Medulla oblongata (tissue), 1 donor: ENCODE results near the gene TBX4.

ENCODE experiments used
- DNase-seq: peaks from one replicate; pipeline ENCODE4 v3.0.0-alpha.2; 2015; ENCODE audit errors: extremely low spot score

Gene TBX4

DNA sequence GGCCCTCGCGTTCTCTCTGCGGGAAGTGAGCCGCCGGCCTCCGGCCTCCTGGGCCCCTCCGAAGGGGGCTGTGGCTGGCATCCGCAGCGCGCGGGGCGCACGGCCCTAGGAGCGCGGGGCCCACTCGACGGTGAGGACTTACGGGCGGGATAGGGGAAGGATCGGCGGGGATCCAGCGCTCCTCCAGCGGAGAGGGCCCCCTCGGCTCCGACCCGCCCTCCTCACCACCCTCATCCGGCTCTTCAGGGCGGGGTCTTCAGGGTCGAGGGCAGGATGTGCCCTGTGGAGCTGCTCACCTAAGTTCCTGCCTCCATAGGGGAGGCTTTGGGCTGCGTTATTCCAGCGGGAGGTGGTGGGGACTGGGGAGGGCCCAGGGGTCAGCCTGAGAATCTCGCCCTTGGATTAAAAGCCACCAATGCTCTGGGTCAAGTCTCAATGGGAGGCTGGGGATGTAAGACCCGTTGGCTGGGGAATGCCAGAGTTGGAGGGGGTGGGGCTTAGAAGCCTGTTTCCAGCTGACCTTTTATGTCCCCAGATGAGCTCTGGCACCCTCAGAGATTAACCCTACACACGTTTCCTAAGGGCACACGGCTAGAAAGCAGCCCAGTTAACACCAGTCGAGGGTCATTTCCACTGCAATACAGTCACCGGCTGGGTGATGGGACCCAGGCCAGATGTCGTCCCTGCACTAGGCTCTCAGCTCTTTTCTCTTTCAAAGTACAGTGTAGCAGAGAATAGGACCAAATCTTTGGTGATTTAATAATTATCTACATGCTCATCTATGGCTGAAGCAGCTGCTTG lies 39.2 kb upstream of the TBX4 start:
- no peak for DNase-seq

DNA sequence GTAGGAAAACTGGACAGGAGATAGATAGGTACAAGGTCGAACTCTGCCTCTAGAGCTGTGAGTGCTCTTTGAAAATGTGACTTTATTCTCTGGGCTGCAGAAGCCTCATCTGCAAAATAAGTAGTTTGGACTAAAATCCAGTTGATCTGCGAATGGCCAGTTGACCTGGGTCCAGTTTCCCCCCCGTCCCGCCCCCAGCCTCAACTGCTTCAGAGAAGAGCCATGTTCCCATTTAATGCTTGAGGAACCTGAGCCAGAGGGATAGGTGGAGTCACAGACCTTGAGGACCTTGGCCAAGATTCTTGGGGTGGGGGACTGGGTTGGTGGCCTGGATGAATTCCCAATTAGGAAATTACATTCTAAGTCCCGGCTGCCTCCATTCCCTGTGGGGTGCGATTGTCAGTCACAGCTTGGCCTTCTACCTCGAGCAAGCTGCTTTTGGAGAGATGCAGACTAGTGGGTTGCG lies 38.5 kb upstream of the TBX4 start:
- DNase-seq = no peak

DNA sequence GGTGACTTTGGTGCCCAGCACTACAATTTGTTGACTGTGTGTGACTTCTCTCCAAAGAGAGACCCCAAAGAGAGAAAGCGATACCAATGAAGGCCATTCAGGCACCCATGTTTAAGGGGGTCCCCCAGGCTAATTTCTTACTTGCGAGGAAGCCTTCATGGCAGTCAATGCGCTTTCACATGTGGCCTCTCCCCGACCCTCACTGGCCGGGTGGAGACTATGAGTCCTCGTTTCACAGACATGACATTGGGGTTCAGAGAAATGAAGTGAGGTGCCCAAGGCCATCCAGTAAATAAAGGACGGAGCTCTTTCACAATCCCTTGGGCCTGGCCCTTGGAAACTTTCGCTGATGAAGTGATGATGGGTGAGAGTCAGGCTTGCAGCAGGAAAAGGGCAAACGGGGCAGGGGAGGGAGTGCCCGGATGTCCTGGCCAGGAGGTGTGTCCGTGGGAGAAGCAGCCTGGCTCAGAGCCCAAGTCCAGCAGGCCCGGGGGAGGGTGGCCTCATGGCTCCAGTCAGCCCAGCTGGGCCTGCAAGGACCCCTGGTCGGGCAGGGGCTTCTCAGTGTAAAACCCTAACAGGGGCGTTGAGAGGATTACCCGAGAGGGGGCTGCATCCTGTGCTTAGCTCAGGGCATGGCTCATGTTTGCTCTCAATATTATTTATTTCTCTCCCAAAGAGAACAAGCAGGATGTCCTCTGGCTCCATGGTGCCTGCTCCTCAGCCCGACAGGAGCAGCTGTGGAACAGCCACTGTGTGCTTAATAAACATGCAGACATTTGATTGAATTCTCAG lies 37.9 kb upstream of the TBX4 start:
- no peak for DNase-seq

DNA sequence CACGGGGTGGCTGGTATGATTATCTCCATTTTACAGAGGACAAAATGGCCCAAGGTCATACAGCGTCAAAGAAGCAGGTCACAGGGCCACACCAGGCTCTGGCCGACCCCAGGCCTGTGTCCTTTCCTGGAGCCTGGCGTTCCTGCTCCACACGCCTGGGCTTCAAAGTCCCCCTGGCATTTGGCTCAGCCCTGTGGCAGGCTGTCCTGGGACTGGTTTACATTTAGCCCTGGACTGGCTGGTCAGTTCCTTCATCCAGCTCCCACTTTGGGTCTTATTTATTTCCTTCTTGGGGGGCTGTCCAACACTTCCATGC lies 37.3 kb upstream of the TBX4 start:
- no peak for DNase-seq

DNA sequence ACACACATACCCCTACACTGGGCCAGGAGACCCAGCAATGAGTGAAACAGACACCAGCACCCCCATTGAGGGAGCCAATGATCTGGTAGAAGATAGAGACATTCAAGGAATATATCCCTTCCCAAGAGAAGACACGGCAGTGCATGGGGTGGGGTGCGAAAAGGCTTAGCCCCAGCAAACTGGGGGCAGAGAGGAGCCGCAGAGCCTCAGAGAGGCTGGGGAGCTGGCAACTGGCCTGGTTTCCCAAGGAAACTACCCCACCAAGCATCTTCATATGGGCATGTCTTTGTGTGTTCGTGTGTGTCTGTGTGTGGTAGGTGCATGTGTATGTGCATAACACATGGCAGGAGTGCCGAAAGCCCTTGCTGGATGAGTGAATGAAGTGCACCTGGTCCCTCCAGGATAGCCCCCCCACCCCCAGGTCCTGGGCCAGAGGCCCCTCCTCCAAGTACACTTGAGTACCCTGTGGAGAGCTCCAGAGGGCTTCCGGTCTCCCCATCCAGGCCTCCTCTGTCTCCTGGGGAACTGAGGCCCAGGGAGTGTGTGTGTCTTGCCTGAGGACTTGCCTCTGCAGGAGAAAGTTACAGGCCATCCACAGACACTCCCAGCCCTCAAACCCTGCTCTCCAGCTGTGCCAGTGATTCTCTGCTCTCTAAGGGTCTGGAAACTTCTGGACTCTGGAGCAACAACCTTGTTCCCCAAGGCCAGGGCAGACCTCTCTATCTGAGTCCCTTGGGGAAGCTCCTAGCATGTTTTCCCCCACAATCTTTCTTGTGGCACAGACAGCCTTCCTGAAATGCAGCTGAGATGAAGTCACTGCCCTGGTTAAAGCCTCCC lies 36.6 kb upstream of the TBX4 start:
- DNase-seq = no peak

DNA sequence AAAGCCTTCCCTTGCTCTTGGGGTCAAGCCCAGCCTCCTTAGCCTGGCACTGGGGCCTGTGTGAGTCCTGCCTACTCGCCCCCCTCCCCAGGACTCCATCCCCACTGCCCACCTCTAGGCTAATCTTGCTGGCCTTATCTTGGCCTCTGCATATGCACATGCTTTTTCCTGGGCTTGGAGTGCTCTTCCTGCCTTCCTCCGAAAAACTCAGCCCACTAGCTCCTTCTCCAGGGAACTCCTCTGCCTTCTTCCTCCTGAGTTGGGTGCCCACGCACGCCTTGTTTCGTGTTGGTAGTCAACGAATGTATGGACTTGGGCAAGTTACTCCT lies 36.0 kb upstream of the TBX4 start:
- no peak for DNase-seq

DNA sequence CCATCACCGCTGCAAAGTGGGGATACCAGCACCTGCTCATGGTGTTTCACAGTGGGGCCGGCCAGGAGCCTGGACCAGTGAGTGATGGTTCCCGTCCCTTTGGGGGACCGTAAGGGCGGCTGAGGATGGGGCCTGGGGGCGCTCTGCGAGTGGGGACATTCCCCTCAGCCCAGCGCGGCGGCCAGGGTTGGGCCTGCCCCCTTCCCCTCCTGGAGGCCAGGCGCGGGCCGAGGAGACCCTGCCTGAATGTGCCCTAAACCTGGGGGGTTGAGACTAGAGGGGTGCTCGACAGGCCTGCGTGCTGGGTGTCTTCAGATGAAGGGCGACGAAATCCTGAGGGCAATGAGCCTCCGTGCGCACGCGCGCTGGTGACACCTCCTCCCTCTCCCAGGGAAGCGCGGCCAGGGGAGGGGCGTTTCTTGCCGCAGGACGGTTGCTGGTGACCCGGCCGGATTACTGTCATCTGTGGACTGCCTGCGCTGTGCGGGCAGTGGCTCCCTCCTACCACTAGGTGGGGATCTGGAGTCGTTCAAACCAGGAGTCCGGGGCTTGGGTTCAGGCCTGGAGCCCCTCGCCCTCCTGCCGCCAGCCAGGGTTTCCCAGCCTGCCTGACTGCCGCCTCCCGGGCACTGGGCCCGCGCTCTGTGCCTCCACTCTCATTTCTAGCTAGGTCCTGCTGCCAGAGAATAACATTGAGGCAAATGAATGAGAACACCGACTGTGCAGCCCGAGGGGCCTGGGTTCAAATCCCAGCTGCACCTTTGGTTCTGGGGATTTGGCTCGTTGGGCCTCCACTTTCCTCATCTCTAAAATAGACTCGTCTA lies 35.5 kb upstream of the TBX4 start:
- peak; percentile 83 for DNase-seq

DNA sequence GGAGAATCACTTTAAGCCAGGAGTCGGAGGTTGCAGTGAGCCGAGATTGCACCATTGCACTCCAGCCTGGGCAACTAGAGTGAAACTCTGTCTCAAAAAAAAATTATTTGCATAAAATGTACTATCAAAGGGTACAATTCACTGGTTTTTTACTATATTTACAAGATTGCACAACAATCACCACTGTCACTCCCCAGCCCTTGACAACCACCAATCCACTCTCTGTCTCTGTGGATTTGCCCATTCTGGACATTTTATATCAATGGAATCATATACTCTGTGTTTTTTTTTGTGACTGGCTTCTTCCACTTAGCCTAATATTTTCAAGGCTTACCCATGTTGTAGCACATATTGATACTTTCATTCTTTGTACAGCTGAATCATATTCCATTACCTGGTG lies 33.8 kb upstream of the TBX4 start:
- no peak for DNase-seq

DNA sequence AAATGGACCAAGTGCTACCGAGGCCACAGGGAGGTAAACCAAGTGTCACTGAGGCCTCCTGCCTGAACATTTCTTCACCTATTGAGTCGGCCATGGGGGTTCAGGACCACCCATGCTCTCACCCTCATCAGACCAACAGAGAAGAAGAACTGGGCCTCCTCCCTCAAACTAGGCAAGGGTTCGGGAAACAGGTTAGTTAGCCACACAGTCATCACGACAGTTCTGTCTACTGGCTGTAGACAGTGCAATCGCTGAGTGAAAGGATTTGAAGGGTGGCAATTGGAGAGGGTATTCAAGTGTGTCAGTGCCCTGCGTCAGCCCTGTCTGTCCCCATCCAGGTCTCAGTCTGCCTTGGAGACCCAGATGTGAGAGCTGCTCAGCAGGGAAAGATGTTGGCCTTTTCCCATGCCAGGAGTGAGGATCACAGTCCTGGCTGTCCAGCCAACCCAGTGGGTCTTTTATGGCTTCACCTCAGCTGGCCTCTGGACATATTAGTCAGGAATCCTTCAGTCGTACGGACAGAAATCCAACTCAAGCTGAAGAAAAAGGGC lies 32.7 kb upstream of the TBX4 start:
- no peak for DNase-seq

DNA sequence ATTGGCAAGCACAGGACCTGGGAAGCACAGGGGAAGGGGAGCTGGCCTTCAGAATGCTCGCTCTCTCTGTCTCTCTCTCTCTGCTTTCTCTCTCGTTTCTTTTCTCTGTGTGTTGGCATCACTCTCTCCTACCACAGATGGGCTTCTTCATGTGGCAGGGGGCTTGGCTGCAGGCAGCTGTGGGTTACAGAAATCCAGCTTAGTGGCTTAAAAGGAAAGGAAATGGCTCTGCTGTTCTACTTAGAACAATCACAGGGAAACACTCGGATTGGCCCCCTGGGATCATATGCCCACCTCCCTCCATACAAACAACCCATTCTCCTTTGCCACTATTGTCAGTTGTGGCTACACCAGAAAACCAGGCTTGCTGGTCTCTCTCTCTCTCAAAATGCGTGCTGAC lies 32.2 kb upstream of the TBX4 start:
- DNase-seq = no peak

DNA sequence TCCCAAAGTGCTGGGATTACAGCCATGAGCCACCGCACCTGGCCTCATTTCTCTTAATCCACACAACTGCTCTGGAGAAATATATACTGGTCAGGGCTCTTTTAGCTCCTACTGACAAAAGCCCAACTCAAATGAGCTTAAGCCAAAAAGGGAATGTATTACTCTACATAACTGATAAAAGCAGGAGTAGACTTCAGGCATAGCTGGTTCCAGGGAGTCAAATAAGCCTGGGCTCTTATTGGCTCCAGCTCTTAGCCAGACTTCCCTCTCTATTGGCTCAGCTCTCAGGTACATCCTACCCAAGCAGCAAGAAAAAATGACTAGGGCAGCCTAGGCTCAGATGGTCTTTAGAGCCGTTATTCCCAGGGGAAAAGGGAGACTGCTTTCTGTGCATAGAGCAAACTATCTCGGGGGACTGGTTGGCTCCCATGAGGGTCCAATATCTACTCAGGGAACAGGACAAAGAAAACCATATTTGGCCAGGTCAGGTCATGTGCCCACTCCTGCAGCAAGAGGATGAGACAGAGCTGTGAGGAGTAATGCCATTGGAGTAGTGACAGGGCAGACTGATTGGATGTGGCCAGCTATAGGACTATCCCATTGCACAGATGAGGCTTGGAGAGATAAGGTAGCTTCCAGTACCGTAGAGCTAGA lies 31.4 kb upstream of the TBX4 start:
- DNase-seq = no peak

DNA sequence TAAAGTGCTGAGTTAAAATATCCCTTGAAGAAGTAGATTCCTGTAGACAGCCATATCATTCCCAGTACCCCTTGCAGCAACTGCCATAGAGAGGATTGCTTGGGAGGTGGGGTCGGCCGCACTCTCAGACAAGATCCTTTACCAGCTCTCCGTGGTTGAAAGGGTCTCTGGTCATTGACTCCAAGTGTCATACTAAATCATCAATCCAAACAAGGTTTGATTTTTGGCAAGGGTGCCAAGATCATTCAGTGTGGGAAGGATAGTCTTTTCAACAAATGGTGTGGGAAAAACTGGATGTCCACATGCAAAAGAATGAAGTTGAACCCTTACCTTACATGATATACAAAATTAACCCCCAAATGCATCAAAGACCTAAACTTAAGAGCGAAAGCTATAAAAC lies 30.8 kb upstream of the TBX4 start:
- no peak for DNase-seq

DNA sequence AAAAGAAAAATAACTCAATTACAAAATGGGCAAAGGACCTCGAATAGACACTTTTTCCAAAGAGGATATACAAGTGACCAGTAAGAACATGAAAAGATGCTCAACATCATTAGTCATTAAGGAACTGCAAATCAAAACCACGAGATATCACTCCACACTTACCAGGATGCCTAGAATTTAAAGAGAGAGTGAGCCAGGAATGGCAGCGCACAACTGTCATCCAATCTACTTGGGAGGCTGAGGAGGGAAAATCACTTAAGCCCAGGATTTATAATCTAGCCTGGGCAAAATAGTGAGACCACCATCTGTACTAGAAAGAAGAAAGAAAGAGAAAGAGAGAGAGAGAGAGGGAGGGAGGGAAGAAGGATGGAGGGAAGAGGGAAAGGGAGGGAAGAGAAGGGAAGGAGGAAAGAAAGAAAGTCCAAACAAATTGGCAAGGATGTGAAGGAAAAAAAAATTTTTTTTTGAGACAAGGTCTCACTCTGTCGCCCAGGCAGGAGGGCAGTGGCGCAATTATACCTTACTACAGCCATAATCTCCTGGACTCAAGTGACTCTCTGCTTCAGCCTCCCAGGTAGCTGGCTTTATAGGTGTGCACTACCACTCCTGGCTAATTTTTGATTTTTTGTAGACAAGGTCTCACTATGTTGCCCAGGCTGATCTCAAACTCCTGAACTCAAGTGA lies 30.0 kb upstream of the TBX4 start:
- DNase-seq = no peak

DNA sequence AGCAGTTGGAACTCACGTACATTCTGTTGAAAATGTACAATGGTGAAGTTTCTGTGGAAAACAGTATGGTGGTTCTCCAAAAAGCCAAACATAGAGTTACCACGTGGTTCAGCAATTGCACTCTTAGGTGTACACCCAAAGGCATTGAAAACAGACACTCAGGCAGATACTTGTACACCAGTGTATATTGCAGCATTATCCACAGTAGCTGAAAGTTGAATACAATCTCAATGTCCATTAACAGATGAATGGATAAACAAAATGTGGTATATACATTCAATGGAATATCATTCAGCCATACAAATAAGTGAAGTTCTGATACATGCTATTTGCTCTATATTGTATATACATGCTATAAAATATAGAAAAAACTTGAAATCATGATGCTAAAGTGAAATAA lies 29.4 kb upstream of the TBX4 start:
- DNase-seq = no peak

DNA sequence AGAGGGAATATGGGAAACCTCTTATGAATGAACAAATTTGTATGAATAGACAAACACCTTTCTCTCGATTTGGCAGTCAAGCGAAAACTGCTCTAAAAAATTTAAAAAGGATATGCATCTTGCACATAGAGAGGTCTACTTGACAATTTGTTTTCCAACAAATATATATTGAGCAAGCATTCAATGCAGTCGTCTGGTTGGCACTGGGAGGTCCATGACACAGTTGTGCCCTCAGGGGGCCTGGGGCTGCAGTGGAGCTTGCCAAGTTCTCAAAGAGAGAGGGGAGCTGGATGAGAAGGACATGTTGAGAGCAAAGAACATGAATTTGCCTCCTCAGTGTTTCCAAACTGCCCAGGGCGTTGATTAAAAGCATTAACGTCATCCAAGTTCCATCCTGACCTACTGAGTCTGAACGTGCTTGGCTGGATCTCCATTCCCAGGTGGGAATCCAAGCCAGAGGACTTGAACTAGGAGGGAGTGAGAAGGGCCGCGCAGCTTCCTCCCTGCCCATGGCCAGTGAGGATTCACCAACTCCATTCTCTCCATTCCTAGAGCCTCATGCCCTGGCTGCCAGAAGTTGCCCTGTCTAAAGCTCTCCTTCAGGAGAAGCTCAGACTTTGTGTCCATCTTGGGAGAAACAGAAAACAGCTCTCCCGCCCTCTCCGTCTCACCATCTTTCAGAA lies 28.1 kb upstream of the TBX4 start:
- no peak for DNase-seq

DNA sequence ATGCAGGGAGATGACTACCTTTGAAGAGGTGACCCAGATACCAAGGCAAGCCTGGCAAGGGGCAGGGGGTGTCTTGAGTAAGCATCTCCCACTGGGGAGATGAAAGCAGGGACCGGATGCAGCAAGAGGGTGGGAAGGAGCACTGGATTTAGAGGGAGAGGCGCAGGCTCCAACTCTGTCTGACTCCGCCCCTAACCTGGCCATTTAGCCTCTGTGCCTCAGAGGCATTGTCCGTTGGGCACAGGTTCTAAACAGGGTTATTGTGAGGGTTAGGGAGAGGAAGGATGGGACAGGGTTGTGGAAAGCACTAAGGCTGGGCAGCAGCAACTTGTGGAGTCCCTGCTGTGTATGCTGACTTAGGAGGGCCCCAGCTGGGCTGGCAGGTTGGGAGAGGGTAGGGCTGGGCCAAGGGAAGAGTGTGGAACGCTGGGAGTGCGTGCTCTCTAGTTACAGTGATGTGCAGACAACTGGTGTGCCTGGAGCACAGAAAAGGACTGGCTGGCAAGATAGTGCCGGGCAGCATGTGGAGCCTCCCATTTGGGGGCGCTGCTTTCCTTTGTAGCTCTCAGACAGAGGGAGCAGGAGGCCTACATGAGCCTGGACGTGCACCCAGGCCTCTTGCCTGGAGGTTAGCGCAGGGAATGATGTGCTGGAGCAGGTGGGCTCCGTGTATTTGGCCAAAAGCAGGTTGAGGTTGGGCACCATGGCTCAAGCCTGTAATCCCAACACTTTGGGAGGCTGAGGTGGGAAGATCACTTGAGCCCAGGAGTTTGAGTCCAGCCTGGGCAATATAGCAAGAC lies 26.3 kb upstream of the TBX4 start:
- no peak for DNase-seq

DNA sequence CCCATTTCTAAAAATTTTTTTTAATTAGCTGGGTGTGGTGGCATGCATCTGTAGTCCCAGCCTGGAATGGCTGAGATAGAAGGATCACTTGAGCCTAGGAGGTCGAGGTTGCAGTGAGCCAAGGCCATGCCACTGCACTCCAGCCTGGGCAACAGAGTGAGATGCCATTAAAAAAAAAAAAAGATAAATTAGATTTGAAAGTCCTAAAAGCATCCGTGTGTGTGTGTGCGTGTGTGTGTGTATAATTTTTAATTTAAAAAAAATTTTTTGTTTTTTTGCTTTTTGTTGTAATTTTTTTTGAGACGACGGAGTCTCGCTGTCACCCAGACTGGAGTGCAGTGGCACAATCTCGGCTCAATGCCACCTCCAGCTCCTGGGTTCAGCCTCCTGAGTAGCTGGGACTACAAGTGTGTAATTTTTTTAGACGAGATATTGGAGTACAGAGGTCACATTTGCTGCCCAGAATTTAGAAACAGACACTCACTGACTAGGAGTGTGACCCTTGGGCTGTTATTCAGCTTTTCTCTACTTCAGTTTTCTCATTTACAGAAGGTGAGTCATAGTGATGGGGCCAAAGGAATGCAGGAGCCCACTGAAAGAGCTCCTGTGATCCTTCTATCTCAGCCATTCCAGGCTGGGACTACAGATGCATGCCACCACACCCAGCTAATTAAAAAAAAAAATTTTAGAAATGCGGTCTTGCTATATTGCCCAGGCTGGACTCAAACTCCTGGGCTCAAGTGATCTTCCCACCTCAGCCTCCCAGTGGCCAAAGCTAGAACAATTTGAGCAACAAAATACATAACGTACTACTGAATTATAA lies 25.5 kb upstream of the TBX4 start:
- no peak for DNase-seq

DNA sequence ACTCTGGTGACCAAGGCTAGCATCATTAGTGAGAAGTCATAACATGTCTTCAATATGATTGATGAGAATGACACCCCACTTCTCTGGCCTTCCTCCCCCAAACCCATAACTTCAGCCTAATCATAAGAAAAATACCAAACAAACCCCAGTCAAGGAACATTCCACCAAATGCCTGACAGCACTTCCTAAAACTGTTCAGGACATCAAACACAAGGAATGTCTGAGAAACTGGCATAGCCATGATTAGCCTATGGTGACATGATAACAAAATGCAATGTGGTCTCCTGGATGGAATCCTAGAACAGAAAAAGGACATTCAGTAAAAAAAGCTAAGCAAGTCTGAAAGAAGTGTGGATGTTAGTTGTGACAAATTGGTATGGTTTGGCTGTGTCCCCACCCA lies 24.7 kb upstream of the TBX4 start:
- no peak for DNase-seq
